SW480 (cell line): ENCODE data around the gene OR4K5.
"Not testable (repeated sequence)": the region's sequence is repeated elsewhere in the genome, so short reads cannot be mapped to it uniquely, and the experiment has no call there.

Experiments
- DNase-seq: peaks from one replicate; pipeline ENCODE4 v3.0.0-alpha.2; 2016; ENCODE audit warnings: low spot score

Gene OR4K5, protein sequence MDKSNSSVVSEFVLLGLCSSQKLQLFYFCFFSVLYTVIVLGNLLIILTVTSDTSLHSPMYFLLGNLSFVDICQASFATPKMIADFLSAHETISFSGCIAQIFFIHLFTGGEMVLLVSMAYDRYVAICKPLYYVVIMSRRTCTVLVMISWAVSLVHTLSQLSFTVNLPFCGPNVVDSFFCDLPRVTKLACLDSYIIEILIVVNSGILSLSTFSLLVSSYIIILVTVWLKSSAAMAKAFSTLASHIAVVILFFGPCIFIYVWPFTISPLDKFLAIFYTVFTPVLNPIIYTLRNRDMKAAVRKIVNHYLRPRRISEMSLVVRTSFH

DNA sequence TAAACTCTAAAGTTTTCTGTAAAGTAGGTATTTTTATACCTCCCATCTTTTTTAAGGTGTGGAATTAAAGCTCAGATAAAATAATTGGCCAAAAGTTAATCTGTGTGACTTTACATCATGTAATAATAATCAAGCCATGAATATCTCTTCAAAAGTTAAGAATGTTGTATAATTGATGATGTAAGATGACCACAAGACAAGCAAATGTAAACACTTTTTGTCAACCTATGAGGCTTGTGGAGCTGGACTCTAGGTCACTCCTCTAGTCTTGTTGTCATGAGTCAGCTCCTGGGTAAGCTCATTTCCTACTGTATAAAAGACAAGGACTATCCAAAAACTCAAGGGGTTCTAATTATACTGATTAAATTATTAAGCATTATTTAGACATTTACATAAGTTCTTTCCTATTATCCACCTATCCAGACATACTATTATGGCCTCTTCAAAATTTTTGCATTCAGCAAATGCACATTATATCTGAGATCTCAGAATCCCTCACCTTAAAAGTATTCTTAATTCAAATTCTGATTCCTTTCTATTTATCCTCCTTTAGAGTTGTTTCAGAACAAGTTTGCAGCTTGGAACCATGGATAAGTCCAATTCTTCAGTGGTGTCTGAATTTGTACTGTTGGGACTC, at the start of gene OR4K5:
Gene OR4K5, plus strand, starts transcription at position 587 of the 637 bp plus-strand sequence. Its CDS starts 0 bp downstream, at position 587.
- peak; percentile 11 for DNase-seq

DNA sequence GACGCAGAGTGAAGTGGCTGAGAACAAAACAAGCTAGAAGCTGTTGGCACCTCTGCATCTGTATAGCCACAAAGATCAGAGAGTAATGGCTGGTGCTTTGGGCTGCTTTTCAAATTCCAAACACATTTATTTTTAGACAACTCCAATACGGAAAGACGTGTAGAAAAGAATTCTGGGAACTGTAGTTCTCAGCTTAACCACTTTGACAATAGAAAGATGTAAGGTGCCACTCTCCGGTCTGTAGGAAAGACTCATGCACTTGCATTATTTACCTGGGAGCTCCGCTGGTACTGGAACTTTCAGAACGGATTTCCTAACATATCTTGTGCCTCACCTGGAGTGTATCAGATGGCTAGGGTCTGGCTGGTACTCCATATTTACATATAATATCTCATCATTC, 47.2 kb upstream of the OR4K5 start:
- peak; percentile 24 for DNase-seq

DNA sequence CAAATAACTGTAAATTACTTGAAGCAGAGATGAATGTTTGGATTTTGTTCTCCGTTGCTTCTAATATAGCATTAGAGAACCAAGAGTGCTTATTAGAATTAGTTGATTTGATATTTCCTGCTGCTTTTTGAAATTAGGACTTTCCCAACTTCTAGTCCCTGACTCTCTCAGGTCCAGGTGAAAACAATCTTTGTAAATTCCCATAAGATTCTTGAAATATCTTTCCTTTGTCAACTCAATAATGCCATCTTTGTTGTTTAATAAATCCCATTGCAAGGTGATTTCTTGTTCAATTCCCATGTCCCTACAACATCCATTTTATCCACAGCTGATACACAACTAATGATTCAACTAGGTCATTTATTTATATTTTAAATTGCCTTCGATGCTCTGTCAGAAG, 45.6 kb upstream of the OR4K5 start, which contains the start of gene OR4K2:
Gene OR4K2, plus strand, starts transcription at position 301 of the 400 bp plus-strand sequence. CDS start 1,126 bp downstream, outside the sequence.
- no peak for DNase-seq

DNA sequence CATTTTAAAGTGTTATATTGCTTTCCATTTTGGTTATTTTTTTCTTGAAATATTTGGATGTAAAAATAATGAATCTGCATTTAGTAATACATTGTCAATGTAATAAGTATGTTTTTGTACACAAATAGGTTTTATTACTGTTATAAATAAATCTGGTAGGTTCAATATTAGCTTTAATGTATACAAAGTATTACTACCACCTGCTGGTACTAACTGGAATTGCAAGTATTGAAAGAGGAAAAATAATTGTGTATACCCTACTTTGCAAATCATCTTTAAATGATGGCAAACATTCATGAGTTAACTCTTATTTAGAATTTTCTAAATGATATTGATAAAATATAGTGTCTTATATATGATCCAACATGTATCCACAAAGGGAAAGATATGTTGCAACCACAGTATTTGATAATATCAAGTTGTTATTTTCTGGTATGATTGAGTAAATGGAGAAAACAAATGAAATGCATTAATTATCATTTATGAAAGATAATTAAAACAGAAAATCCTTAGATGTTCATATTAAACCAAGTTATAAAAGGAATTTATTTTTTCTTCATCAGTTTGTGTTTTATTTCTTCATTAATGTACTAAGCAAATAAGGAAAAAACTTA, 42.3 kb upstream of the OR4K5 start:
- peak; percentile 4 for DNase-seq

DNA sequence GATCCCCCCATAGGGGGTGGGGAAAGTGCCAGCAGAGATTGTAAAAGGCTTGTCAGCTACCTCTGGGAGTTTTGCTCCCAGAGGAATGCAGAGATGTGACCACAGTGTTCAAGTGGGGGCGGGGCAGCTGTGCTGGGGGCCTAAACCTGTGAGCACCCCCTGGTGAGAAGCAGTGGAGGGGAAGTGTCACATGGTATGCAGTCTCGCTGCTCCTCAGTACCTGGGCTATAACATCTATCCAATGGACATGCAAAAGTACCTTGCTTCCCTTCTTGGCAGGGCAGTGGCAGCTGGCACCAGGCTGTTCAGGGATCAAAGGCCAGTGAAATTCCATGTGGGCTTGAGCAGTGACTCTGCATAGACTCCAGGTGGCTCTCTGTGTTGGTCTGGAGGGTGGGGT, 25.1 kb upstream of the OR4K5 start:
- DNase-seq: peak; percentile 3

DNA sequence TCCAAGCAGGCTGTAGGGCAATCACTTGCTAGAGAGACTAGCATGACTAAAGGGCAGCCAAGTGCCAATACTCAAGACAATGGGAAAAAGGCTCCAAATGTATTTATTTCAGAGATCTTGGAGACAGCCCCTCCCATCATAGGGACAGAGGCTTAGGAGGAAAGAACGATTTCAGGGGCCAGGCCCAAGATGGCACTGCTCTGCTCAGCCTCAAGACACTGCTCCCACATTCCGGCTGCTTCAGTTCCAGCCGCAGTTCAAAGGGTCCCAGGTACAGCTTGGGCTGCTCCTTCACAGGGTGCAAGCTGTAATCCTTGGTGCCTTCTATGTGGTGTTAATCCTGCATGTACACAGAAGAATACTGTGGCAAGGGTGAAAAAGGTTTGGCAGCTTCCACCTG, 19.4 kb upstream of the OR4K5 start:
- no peak for DNase-seq

DNA sequence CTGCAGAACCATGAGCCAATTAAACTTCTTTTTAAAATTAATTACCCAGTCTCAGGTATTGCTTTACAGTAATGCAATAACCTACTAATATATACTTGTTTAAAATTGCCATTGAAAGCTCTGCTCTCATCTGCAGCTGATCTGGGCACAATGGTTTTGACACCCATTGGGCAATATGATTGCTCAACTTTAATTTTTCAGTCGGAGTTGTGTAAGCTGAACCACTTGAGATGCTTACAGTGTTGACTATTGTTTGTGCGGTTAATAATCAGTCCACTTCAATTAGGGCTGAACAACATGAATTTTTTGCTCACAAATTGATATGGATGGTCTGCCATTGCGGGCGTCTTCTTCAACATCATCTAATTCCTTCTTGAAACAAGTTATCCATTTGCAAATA, 18.0 kb upstream of the OR4K5 start:
- DNase-seq: no peak

DNA sequence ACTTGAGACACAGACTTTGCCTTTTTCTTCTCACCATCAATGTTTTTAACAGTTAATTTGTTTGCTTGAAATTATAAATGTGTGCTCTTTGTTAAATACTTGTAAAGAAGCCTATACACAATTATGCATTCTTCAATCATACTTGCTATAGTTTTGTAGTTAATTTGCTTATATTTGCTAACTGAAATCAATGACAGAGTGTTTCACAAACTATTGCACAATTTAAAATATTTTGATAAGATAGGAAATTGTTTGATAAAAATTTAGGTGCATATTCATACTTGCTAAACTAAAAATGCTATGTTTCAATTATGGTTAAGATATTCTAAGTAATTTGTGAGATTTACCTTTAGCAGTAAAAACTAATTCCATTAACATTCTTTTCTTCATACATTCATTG, 13.7 kb upstream of the OR4K5 start:
- DNase-seq: no peak

DNA sequence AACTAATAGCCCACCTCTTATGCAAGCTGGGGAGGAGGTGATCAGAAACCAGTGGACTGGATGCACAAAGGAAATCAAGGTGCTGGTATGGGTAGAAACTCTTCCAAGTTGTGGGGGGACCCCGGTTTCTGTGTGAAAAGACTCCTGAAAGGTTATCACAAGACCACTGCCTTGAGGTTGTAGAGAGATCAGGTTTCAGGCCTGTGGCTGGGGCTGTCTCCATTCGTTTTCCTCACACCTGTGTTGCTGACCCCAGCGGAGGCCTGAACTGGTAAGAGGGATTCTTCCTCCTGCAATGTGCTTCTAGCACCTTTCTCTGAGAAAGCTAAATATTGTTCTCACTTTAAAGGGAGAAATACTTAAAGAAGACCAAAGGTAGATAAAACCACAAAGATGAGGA, 9.3 kb upstream of the OR4K5 start:
- no peak for DNase-seq

DNA sequence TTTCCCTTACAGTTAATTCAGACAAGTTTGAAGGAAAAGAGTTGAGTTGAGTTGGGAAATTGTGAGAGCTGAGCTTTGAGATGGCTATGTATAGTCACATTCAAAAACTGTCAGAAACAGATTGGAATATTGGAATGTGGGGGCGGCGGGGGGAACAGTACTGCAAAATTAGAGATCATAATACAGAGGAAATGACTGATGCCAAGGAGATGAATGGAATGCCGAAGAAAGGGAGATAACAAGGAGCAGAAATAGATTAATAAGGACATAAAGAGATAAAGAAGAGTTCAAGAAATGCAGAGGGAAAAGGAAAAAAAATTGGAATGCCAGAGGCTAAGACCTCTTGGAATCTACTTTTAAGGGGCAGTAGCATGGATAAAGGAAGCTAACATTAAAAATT, 3.2 kb upstream of the OR4K5 start:
- no peak for DNase-seq

DNA sequence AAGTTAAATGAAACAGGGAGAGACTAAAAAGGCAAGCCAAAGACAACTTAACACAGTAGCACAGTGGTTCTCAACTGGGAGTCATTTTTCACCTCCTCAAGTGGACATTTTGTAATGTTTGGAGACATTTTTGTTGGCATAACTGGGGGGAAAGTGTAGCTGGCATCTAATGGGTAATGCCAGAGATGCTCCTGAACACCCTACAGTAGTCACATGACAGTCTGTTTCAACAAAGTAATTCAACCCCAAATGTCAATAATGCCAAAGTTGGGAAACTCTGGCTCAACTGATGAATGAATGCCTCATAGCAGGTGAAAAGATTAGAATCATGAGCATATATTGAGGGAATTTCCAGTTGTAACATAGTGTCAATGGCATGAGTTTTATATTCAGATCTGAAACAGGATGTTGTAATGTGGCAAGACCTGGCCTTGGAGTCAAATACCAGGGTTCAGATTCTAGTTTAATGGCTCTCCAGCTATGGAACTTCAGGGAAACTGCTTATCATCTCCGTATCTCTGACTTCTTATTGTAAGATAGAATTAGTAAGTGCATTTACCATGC, 2.4 kb upstream of the OR4K5 start:
- no peak for DNase-seq

DNA sequence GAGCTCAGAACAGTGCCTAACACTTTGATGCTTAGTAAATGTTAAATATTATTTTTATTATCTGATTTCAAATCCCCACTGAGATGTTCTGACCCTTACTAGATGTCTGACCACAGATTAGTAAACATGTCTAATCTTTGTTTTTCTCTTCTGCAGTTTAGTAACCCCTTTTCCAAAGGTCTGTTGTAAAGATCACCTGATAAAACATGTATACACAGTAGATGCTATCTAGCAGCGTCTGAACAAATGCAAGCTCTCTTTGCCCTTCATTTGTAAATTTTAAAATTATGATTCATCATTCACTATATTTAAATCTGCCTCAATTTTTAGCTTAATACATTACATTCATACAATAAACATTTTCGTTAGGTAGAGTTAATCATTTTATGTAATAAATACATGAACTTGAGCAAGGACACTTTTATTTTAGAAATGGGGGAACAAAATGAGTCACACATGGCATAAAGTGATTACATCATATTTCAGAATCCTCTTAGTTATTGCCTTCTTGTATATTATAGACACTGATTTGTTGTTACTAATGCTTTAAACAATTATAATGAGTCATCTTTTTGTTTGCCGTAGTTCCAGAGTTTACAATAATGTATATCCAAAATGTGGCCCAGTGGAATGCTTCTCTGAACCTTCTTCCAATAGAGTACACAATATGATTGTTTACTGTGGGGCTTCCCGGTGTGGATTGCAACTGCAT, 1.7 kb upstream of the OR4K5 start:
- DNase-seq: peak; percentile 54

DNA sequence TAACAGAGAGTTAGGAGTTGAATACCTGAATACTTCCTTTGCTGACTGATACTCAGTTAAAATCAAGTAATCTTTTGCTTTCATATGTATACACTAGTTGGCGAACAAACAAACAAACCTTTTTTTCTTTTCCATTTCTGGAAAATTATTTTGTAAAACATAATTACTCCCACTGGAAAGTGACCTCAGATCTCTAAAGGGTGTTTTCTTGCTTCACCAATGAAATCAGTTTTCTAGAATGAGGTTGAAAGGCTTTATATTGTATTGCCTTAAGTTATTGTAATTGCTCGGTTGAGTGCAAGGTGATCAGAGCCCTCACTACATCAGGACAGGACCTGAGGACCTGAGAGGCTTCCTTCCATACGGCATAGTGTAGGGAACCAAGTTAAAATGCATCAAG, 10.2 kb downstream of the OR4K5 start, which contains the start of gene OR4K1:
Gene OR4K1, plus strand, starts transcription at position 301 of the 400 bp plus-strand sequence. CDS start 4,750 bp downstream, outside the sequence.
- DNase-seq: no peak

DNA sequence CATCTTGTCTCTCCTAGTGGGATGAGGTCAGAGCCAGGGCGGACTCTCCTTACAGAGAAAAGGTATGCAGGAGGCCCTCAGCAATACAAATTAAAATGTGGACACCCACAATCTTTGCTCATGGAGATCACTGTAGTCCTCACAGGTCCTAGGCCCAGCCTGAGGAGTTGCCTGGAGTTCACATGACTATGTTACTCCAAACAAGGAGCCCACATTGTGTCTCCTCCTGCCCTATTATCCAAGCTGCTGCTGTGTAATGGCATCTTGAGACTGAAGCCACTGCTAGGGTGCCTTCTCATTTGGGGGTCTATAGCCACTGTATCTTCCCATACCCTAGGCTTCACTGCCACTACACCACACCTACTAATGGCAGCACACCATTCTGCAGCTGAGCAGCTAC, 21.3 kb downstream of the OR4K5 start:
- no peak for DNase-seq

DNA sequence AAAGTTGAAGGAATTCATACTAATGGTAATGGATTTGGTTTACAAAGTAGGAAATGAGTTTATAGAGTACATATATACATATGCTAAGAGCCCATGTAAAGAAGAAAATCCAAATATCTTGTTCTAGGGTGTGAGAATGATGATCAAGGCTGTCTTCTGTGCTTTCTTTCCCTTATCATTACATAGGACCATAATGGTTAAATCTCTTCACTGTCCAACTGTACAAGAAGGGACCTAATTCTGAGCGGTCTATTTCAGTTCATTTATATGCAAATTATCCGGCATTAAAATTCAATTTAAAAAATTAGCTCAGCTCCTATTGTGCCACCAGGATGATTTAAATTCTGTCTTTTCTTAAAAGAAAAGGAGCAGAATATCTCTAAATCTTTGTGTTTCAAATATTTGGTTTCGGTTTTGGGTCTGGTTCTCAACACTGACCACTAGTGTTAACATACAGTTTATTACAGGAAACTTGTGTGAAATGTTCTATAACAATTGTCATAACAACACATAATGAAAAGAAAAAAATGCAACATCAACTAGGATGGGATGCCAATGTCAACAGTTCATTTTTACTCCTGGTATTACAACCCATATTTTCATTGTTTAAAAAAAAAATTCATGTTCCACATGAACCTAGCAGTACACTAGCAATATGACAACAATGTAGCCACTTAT, 27.1 kb downstream of the OR4K5 start:
- DNase-seq: no peak

DNA sequence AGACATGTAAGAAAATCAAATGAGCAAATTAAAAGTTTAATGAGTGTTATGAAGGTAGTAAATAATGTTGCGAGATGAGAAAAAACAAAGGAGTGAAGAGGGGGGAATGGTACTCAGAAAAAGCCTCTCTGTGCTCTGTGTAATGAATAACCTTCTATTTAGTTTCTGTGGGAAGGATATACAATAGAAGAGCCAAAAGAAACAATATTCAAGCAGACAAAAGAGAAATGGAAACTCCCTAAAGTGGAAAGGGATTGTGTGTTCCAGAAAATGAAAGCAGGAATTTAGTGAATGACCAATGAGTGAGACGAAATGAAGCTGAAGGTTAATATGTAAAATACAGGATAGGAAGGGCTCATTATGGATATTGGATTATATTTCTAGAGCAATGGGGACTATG, 28.8 kb downstream of the OR4K5 start:
- no peak for DNase-seq

DNA sequence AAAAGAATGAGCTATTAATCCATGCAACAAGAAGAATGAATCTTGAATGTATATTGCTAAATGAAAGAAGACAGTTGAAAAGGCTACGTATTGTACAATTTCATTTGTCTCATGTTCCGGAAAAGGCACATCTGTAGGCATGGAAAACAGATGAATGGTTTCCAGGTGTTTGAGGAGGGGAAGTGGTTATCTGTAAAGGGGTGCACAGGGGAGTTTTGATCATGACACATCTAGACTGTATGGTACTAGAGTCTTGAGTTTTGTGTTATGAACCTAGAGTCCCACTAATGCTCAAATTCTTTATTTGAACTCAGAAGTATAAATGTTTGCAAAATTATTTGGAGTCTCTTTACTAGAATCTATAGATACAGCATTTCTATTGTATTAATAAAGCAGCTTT, 49.3 kb downstream of the OR4K5 start:
- DNase-seq: not testable (repeated sequence)
